DMS 273 (cell line): ENCODE results near the gene C15orf39.

ENCODE experiments used
- DNase-seq: peaks from one replicate; lab custom pipeline; 2025; ENCODE audit not compliant: unreplicated experiment; lab: John Stamatoyannopoulos, UW

C15orf39 gene

DNA sequence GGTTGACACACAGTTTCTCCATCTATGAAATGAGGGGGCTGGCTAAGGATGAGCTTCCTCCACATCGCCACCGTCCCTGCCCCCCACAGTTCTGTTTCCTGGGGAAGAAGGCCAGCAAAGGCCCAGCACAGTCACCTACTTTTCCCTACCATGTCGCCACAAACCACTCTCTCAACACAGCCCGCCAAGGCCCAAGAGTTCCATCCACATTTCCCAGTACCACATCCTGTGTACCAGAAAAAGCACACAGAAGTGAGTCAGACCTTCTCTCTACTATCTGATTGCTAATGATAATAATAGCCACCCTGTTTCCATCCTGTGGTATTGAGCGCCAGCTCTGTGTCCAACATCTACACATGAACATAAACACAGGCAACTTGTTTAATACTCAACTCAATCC is 30.3 kb upstream of the C15orf39 start:
- no peak for DNase-seq

DNA sequence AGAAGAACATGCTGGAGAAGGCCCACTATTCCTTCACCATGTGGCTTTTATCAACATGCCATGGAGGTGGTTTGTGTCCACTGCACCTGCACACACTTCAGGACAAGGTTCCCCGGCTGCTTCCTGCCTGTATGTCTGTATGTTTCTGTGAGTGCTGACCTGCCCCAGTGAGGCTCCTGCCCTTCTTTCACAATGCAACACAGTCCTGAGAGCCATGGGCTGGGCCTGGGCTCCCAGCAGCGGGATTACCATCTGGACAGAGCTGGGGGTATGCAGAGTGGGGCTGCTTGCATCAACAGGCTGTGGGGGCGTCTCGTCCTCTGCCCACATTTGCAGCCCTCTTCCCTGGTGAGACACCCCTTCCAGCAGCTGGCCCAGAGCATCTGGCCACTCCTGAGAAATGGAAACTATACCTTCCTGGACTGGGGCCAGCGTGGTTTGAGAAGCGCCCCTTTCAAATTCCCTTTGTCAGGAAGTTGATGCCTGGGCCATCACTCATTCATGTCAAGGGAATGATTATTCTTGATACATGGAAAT is 29.3 kb upstream of the C15orf39 start:
- DNase-seq: peak; percentile 82

DNA sequence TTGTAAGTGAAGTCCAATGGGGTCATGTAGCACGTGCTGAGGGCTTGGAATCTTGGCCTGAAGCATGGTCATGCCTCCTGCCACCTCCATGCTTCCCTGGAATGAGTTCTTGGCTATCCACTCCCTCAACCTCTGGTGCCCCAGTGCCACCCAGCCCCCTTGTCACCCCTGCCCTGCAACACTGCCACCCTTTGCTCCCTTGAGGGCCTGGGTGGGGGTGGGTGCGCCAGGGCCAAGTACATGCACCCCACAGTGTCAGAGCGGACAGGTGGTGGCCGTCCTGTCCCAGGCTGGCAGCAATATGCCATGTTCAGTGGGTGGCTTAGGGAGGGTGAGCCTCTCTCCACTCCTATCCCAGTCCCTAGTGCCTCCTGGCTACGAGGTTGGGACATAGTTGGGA is 27.6 kb upstream of the C15orf39 start:
- no peak for DNase-seq

DNA sequence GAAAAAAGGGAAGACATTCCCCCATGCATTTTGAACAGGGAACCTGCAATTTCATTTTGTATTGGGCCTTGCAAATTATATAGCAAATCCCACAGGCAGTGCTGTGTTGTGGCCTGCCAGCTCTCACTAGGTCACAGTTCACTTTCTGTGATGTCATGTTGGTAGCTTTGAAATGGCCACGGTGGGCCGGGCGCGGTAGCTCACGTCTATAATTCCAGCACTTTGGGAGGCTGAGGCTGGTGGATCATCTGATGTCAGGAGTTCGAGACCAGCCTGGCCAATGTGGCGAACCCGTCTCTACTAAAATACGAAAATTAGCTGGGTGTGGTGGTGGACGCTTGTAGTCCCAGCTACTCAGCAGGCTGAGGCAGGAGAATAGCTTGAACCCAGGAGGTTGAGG is 27.0 kb upstream of the C15orf39 start:
- no peak for DNase-seq

DNA sequence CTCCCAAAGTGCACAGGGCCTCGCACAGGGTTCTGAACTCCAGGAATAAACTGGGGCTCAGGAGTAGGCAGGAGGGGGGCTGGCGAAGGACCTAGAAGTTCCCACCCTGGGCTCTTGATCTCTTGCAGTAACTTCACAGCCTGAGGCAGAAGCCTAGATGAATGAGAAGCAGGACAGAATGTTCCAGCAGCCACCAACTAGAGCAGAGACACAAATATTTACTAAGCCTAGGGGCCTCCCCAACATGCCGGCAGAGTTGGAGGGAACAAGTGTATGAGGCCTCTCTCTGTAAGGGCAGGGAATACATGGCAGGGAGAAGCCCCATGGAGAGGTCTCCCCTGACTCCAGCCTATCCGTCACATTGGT is 25.3 kb upstream of the C15orf39 start:
- no peak for DNase-seq

DNA sequence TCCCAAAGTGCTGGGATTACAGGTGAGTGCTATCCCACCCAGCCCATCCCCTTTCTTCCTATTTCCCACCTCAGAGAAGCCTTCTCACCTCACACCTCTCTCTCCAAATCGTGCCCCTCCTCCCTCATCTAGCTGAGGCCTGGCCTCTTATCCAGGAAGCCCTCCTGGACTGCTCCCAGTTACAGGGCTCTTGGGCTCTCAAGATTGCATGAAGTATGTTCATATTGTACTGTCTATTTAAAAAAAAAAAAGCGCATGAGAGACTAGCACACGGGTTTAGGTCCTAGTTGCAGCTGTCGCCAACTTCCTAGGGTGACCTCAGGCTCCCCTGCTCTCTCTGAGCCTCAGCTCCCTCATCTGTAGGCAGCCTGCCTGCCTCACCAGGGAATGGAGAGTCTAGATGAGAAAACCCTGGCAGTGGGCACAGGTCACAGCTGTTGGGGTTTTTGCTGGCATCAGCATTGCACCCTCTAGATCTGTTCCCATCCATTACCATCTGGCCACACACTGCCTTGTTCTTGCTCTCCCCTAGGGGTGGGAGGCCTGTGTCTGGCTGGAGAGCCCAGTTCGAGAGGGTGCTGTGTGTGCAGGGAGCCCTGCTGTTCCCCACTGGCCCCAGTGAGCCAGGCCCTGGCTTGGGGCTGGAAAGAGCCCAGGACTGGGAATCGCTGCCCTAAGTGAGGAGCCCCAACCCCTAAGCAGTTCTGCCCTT is 24.2 kb upstream of the C15orf39 start:
- DNase-seq: peak; percentile 91

DNA sequence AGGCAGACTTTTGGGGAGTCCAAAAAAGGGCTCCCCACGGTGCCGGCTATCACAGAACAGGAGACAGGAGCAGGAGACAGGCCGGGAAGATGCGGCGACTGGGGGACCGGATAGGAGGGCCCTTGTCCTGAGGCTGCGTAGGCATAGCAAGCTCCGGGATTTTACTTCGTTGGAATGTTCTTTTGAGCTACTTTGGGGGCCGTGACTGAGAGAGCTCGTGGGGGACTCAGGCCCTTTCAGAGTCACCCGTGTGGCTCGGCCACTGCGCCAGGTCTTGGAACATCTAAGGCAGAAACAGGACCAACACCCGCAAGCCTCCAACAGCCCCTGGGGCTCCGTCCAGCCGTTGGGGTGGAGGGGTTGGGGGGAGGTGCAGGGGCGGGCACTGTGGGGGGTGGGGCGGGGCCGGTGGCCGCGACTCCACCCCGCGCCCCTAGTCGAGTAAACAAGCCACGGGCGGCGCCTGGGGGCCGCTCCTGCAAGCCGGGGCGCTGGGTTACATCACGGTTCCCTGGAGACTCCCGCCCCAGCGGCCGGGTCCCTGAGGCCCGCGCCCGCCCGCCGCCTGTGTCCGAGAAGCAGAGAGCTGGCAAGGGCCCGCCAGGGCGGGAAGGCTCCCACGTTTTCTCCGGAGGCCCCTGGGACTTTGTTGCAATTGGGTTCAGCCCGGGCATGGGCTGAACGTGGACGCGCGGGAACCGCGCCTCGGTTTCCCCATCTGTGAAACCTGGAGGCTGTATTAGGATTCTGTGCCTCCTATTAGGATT is 23.3 kb upstream of the C15orf39 start:
- DNase-seq: peak; percentile 67

DNA sequence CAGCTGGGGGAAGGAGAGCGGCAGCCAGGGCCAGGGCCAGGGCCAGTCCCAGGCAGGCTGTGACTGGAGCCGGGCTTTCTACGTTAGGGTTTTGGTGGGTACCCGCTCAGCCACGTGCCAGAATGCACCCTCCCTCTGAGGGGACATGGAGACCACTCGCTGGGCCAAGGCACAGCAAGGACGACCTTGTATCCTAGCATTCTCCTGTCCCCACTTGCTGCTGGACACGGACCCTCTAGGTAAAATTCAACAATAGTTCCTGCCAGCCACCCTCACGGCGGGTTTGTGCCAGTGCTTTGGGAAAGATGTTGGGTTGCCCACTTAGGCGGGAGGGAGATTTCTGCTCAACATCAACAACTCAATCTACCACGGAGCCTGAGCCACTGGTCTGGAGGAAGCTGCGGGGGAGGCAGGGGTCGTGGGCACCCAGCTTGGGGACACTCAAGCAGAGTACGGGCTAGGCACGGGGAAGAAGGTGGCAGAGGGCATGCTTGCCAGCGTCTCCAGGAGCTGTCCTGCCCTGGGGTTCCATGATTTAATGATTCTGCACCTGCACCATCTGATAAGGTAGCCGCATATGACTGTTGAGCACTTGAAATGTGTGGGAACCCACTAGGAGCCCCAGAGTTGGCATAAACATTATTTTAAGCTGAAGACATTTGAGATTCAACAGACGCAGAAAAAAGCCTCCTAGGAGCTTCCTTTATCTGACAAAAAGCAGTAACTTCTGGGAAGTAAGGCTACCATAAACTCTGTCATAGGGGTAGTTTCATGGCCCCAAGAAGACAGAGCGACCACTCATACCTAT is 22.5 kb upstream of the C15orf39 start:
- no peak for DNase-seq

DNA sequence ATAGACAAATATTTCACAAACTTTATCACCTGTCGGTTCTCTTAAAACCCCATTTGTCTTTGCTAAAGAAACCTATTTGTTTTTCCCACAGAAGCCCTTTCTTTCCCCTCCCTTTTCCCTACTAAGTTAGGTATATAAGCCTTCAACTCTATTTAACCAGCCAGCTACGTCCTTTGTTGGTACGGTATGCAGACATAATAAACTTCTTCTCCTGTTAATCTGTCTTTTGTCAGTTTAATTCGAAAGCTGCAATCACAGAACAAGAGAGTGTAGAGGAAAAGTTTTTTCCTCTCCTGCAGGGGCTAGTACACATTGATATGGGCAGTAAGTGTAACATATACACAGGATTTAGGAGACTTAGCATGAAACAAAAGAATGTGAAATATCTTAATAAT is 21.9 kb upstream of the C15orf39 start:
- DNase-seq: no peak

DNA sequence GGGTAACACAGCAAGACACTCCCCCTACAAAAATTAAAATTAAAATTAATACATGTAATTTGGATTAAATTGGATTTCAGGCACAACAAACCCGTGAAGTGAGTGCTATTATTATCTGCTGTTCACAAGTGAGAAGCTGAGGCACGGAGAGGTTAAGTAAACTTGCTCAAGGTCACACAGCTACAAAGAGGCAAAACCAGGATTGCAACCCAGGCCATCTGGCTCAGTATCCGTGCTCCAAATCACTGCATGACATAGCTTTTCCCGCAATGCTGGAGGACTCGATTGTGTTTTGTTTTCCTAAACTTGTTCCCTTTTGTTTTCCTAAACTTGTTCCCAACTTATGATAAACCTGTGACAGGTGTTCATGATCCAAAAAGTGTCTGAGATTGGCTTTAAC is 19.9 kb upstream of the C15orf39 start:
- no peak for DNase-seq

DNA sequence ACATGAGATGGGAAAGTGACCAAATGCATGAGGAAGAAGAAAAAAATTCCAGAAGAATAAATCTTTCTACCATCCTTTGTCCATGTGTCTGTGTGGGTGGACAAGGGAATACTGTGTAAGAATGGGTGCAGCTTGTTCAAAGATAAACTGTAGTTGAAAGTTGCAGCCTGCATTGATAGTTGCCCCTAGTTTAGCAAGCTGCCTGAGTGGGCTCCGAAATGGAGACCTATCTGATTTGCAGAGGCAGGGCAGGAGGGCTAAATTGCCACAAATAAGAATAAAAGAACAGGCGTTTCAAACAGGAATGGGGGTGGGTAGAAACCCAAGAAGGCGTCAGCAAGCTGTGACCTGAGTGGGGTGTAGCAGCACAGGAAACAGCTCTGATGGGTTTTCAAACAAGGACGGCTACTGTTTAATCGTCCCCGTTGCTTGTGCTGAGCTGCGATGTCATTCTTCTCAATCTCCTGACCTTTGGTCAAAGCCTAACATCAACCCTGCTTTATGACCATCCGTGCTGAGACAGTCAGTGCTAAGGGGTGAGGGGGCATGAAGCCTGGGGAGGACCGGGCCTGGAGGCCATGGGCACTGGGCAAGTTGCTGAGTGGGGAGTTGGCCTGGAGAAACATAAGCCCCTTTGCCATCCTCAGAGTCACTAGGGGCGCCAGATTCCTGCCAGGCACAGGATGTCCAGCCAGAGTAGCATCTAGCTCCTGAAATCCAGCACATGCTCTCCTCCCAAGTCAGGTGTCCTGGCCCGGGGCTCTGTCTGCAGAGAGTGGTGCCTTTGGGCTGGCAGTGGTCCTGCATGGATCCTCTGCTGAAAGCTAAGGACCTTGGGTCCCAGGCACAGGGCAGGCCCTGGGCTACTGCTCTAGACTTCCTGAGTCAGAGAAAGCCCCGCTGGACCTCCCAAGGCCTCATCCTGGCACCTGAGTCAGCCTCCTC is 19.2 kb upstream of the C15orf39 start:
- no peak for DNase-seq

DNA sequence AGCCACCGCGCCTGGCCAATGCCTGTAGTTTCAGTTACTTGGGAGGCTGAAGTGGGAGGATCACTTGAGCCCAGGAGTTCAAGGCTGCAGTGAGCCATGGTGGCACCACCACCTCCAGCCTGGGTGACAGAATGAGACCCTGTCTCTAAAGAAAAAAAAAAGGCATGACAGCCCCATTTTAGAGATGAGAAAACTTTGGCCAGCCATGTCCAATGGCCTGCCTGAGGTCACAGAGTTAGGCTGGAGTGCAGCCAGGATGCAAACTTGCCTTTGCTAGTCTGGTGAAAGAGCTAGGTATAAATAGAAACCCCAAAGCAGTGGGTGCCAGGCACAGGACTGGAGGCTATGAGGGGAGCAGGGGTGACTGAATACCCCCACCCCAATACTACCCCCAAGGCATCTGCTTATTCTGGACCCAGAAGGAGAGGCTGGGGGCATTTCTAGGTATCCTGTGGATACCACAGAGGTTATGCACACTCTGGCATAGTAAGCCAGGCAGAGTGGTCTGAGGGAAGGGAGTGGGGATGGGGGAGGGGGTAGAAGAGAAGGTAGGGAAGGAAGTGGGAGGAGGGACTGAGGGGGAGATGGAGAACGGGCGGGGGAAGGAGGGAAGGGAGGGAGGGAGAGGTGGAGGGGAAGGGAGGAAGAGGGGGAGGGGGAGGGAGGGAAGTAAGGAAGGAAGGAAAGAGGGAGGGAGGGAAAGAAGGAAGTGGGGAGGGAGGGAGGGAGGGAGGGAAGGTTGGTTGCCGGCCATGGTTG is 16.2 kb upstream of the C15orf39 start:
- DNase-seq: no peak

DNA sequence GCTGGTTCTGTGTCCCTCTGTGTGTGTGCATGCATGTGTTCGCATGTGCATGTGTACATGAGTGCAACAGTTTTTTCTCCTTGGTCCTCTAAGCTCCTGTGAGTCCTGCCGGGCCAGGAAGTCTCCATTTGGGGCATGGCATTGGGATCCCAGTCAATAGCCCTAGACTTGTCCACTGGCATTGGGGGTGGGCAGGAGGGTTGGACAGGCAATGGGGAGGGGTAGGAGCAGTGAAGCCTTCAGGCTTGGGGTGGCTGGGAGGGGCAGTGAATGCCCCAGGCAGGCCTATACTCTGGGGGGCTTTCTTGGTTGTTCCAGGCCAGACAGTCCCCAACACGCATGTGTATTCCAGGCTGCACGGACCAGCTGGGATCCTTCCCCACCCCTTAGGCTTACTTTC is 15.6 kb upstream of the C15orf39 start:
- no peak for DNase-seq

DNA sequence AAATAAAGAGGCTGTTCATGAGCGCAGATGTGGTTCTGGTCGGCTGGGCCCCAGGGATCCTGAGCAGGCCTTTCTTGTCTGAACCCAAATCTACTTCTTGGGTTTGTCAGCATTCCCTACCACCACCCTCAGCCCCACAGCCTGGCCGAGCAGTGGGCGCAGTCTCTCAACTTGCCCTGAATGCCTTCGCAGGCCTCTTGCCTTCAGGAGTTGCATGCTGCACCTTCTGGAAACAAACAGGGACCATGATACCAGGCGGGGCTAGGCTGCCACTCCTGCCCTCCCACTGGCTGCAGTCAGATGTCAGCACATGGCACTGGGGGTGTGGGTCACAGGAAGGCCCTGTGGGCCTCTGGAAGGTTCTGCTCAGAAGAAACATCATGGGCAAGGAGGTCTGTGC is 13.2 kb upstream of the C15orf39 start:
- no peak for DNase-seq

DNA sequence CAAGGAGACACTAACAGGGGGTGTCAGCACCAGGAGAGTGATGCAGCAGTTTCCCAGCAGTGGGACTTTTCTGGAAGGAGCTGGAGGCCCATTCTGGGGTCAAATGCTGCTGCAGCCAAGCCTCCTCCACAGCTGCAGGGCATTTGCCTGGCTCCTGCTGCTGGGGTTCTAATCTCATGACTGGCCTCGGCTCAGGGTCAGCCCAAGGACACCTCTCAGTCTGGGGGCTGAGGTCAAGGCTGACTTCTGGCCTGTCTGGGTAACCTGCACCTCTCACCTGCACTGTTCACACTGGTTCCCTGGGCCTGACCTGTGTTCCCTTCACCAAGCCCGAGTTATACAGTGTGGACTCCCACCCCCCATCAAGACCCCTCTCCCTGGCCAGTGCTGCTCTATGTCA is 10.4 kb upstream of the C15orf39 start:
- DNase-seq: no peak

DNA sequence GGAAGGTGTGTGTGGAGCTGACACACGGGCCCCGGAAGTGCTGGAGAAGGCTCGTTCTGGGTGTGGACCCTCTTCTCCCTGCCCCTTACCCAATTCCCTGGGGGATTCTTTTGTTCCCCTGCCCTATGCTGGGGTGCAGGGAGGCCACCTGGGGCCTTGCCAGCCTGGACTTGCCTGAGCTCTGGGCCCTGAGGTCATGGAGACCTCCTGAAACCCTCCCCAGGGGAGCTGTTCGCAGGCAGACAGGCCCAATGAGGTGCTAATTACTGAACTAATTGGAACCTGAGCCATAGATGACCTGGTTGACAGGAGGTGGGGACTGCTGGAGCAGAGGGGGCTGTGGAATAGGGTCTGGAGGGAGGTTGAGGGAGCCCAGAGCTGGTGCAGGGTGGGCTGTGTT is 9.4 kb upstream of the C15orf39 start:
- no peak for DNase-seq

DNA sequence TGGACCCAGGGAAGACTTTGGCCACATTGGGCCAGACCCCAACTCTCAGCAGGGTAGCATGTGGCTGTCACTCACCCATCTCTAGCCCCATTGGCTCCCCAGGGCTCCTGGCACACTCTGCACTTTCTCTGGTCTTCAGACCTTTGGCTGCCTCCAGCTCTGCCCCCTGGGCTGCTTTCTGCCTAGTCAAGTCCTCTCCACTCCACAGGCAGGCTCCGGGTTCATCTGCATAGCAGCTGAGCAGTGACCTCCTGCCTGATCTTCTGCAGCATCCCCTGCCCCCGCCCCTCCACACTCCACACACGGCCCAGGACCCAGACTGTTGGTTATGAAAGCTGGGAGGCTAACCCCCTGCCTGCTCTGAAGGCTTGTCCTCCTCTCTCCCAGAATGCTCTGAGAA is 8.4 kb upstream of the C15orf39 start:
- no peak for DNase-seq

DNA sequence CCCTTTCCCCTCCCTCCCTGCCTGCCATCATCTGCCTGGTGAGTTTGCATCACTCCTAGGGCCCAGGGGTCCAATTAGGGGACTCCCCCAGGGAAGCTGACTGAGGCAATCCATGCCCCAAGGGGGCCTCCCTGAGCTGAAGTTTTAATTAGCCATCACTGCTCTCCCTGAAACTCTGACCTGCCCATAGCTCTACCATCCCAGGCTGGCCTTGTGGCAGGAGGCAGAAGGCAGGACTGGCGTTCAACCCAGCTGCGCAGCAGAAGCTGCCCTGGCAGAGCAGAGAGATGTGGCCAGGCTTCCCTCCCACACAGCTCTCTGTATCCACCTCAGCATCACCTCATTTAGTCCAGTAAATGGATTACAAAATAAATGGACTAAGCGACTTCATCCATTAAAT is 7.7 kb upstream of the C15orf39 start:
- peak; percentile 16 for DNase-seq

DNA sequence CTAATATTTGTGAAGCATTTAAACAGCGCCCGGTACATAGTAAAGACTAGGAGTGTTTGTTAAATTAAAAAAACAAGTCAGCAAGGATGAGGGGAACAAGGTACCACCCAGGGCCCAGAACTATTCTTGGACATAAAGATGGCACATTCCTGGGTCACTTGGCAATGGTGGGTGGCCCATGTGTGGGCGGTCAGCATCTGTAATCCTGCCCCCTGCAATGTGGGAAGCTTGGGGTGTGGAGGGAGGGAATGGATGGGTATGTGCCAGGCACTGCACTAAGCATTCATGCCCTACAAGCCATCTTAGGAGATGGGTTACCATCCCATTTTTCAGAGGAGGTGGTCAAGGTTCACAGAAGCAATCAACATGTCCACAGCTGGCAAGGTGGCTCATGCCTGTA is 7.3 kb upstream of the C15orf39 start:
- no peak for DNase-seq
